Activated T-cell treated with anti-CD3 and anti-CD28 coated beads, Interleukin-2, amount 50 U/mL, for 4 hours (primary cell): Measurements from ENCODE around the gene EMCN. TPM values are rescaled to one million over a fixed set of nuclear protein-coding genes. Genes with fewer than 3 reads are reported as not detected.

ENCODE experiments used
- ATAC-seq, 2 donors: fragments of 200-7000 bp; cut with Tn5 transposase; one replicate each; pipeline ENCODE4 v1.10.0; 2021
- DNase-seq: peaks from one replicate; pipeline ENCODE4 v3.0.0-alpha.2; 2020
- H3K27me3 Mint-ChIP-seq: one replicate; pipeline ENCODE4 v1.8.0; 2021; ENCODE audit warnings: low read depth, mixed read lengths
- H3K36me3 Mint-ChIP-seq: one replicate; pipeline ENCODE4 v1.8.0; 2022; ENCODE audit warnings: mixed read lengths; ENCODE audit not compliant: insufficient read depth
- H3K4me1 Mint-ChIP-seq: one replicate; pipeline ENCODE4 v1.8.0; 2021; ENCODE audit warnings: low read depth, mixed read lengths
- H3K4me3 Mint-ChIP-seq: one replicate; pipeline ENCODE4 v1.8.0; 2021; ENCODE audit warnings: mild to moderate bottlenecking, moderate library complexity, mixed read lengths
- H3K9me3 Mint-ChIP-seq: one replicate; pipeline ENCODE4 v1.8.0; 2021; ENCODE audit warnings: mixed read lengths
- total RNA-seq, 3 donors: library from RNA; stranded (reverse); gene quantifications; one replicate each; pipeline ENCODE4 v1.2.1, GENCODE V29; 2021

The EMCN gene
- total RNA-seq, 3 donors from 2014 or later, result not detected

- Mint-ChIP-seq H3K27me3 (peaks cover 3% of the 10 kb centered on the region), H3K9me3 (peaks cover 3% of the 10 kb centered on the region), H3K4me1 (peaks cover 10% of the 10 kb centered on the region), H3K4me3 (no peak overlapping the region), H3K36me3 (no peaks in the 10 kb centered on the region)
- ATAC-seq, result no peak
- DNase-seq, result no peak
Observed at GRCh38 chr4:100461807-100462605, 55.8 kb downstream of the EMCN start.

GRCh38 chr4:100450449-100450848 is 67.4 kb downstream of the EMCN start:
- DNase-seq, result no peak
- H3K9me3 Mint-ChIP-seq, result peaks cover 4% of the 10 kb centered on the region
- H3K27me3 Mint-ChIP-seq, result peaks cover 5% of the 10 kb centered on the region
- no peak overlapping the region for H3K4me3 Mint-ChIP-seq
- H3K4me1 Mint-ChIP-seq, result no peaks in the 10 kb centered on the region
- no peaks in the 10 kb centered on the region for H3K36me3 Mint-ChIP-seq
- no peak for ATAC-seq

- ATAC-seq, result no peak
- no peaks in the 10 kb centered on the region for H3K36me3 Mint-ChIP-seq
- no peaks in the 10 kb centered on the region for H3K4me1 Mint-ChIP-seq
- H3K9me3 Mint-ChIP-seq, result no peaks in the 10 kb centered on the region
- H3K4me3 Mint-ChIP-seq, result no peak overlapping the region
- no peak for DNase-seq
- H3K27me3 Mint-ChIP-seq, result peaks cover 5% of the 10 kb centered on the region
Observed at GRCh38 chr4:100431416-100431815, 86.4 kb downstream of the EMCN start.

- DNase-seq (no peak), ATAC-seq (no peak)
- H3K9me3 Mint-ChIP-seq, result no peaks in the 10 kb centered on the region
- H3K27me3 Mint-ChIP-seq, result peaks cover 5% of the 10 kb centered on the region
- H3K4me3 Mint-ChIP-seq, result no peak overlapping the region
- no peaks in the 10 kb centered on the region for H3K4me1 Mint-ChIP-seq
- no peaks in the 10 kb centered on the region for H3K36me3 Mint-ChIP-seq
Observed at GRCh38 chr4:100430451-100430850, 87.4 kb downstream of the EMCN start.

GRCh38 chr4:100429616-100430015 is 88.2 kb downstream of the EMCN start:
- Mint-ChIP-seq H3K4me3 (no peak overlapping the region), H3K36me3 (no peaks in the 10 kb centered on the region), H3K27me3 (peaks cover 5% of the 10 kb centered on the region), H3K4me1 (no peaks in the 10 kb centered on the region), H3K9me3 (no peaks in the 10 kb centered on the region)
- no peak for DNase-seq
- no peak for ATAC-seq

GRCh38 chr4:100428051-100428450 is 89.8 kb downstream of the EMCN start:
- Mint-ChIP-seq H3K36me3 (no peaks in the 10 kb centered on the region), H3K9me3 (no peaks in the 10 kb centered on the region), H3K4me1 (no peaks in the 10 kb centered on the region), H3K4me3 (no peak overlapping the region), H3K27me3 (peaks cover 5% of the 10 kb centered on the region)
- DNase-seq (no peak), ATAC-seq (no peak)

- Mint-ChIP-seq H3K36me3 (no peaks in the 10 kb centered on the region), H3K4me3 (no peak overlapping the region), H3K9me3 (no peaks in the 10 kb centered on the region)
Observed at GRCh38 chr4:100424376-100424775, 93.4 kb downstream of the EMCN start.

GRCh38 chr4:100422894-100423293 is 94.9 kb downstream of the EMCN start:
- H3K9me3 Mint-ChIP-seq, result no peaks in the 10 kb centered on the region
- no peaks in the 10 kb centered on the region for H3K4me1 Mint-ChIP-seq
- no peak for ATAC-seq
- no peaks in the 10 kb centered on the region for H3K36me3 Mint-ChIP-seq
- H3K4me3 Mint-ChIP-seq, result no peak overlapping the region
- H3K27me3 Mint-ChIP-seq, result peaks cover 7% of the 10 kb centered on the region
- DNase-seq, result no peak

More at GRCh38 chr4:100424376-100424775, 93.4 kb downstream of the EMCN start:
- Mint-ChIP-seq H3K27me3 (peaks cover 5% of the 10 kb centered on the region), H3K4me1 (no peaks in the 10 kb centered on the region)
- no peak for ATAC-seq
- no peak for DNase-seq

- Mint-ChIP-seq H3K4me1 (no peaks in the 10 kb centered on the region), H3K4me3 (no peak overlapping the region), H3K27me3 (peaks cover 5% of the 10 kb centered on the region), H3K36me3 (no peaks in the 10 kb centered on the region), H3K9me3 (no peaks in the 10 kb centered on the region)
- ATAC-seq, result no peak
- no peak for DNase-seq
Observed at GRCh38 chr4:100421361-100421978, 96.4 kb downstream of the EMCN start.

GRCh38 chr4:100420571-100420970 is 97.3 kb downstream of the EMCN start:
- no peak overlapping the region for H3K4me3 Mint-ChIP-seq
- H3K9me3 Mint-ChIP-seq, result no peaks in the 10 kb centered on the region
- ATAC-seq (no peak), DNase-seq (no peak)
- H3K27me3 Mint-ChIP-seq, result peaks cover 5% of the 10 kb centered on the region
- H3K36me3 Mint-ChIP-seq, result no peaks in the 10 kb centered on the region
- no peaks in the 10 kb centered on the region for H3K4me1 Mint-ChIP-seq

GRCh38 chr4:100417565-100417964 is 100.3 kb downstream of the EMCN start:
- peaks cover 5% of the 10 kb centered on the region for H3K27me3 Mint-ChIP-seq
- no peak overlapping the region for H3K4me3 Mint-ChIP-seq
- H3K36me3 Mint-ChIP-seq, result no peaks in the 10 kb centered on the region
- no peaks in the 10 kb centered on the region for H3K4me1 Mint-ChIP-seq
- no peak for ATAC-seq
- no peak for DNase-seq
- no peaks in the 10 kb centered on the region for H3K9me3 Mint-ChIP-seq

- no peaks in the 10 kb centered on the region for H3K9me3 Mint-ChIP-seq
Observed at GRCh38 chr4:100414016-100414790, 103.6 kb downstream of the EMCN start.

GRCh38 chr4:100391863-100392262 is 126.0 kb downstream of the EMCN start:
- H3K9me3 Mint-ChIP-seq, result no peaks in the 10 kb centered on the region

More at GRCh38 chr4:100414016-100414790, 103.6 kb downstream of the EMCN start:
- no peak overlapping the region for H3K4me3 Mint-ChIP-seq
- no peaks in the 10 kb centered on the region for H3K4me1 Mint-ChIP-seq
- H3K27me3 Mint-ChIP-seq, result peaks cover 5% of the 10 kb centered on the region
- DNase-seq, result no peak
- H3K36me3 Mint-ChIP-seq, result no peaks in the 10 kb centered on the region
- no peak for ATAC-seq

GRCh38 chr4:100391086-100391485 is 126.7 kb downstream of the EMCN start:
- Mint-ChIP-seq H3K4me1 (no peaks in the 10 kb centered on the region), H3K27me3 (no peaks in the 10 kb centered on the region), H3K36me3 (no peaks in the 10 kb centered on the region), H3K9me3 (no peaks in the 10 kb centered on the region), H3K4me3 (no peak overlapping the region)
- ATAC-seq (no peak), DNase-seq (no peak)

More at GRCh38 chr4:100391863-100392262, 126.0 kb downstream of the EMCN start:
- Mint-ChIP-seq H3K4me1 (no peaks in the 10 kb centered on the region), H3K36me3 (no peaks in the 10 kb centered on the region), H3K4me3 (no peak overlapping the region), H3K27me3 (peaks cover 2% of the 10 kb centered on the region)
- DNase-seq (no peak), ATAC-seq (no peak)
